ENCODE measurements around the gene RIMBP2.

The RIMBP2 gene

DNA sequence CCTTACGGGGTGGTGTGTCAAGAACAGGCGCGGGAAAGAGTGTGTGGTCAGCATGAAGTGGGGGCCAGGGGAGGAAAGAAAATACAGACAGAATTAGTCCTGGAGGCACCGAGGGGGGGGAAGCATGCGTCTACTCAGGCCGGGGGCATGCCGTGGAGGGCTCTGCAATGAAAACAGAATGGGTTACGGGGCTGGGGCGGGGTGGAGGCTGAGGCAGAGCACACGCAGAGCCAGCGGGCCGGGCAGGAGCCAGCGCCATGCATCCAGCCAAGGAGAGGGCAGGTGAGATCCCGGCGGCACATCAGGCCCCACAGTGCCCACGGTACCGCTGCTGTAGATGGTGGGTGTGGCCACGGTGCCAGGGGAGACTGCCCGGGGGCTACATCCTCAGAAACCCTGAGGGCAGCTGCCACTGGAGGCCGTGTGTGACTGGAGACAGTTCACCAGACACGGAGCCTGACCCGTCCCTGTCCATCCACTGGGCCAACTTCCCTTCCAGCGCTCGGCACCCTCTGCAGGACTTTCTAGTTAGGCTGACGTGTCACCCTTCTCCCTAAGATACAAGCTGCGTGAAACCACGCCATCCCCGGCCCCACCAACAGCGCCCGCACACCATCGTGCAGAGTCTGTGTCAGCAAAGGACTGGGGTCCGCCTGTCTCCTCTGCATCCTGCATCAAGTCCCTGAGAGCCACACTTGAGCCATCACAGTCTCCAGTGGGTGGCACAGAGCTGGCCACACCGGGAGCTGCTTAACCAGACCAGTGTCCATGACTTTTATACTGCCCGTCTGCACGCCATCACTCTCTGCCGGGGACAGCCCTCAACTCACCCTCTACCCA is 291.0 kb downstream of the RIMBP2 start:
- TF ChIP-seq, protein P1, sequence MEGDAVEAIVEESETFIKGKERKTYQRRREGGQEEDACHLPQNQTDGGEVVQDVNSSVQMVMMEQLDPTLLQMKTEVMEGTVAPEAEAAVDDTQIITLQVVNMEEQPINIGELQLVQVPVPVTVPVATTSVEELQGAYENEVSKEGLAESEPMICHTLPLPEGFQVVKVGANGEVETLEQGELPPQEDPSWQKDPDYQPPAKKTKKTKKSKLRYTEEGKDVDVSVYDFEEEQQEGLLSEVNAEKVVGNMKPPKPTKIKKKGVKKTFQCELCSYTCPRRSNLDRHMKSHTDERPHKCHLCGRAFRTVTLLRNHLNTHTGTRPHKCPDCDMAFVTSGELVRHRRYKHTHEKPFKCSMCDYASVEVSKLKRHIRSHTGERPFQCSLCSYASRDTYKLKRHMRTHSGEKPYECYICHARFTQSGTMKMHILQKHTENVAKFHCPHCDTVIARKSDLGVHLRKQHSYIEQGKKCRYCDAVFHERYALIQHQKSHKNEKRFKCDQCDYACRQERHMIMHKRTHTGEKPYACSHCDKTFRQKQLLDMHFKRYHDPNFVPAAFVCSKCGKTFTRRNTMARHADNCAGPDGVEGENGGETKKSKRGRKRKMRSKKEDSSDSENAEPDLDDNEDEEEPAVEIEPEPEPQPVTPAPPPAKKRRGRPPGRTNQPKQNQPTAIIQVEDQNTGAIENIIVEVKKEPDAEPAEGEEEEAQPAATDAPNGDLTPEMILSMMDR (IDR thresholded peaks at IDR 0.05; ENCODE audit: borderline replicate concordance, insufficient read depth, low read depth, low read length): no peak
- no peak overlapping the region for H3K4me3 ChIP-seq (ENCODE audit: low read depth, low read length)

GRCh38 chr12:130423991-130424857 is 291.9 kb downstream of the RIMBP2 start:
- no peak overlapping the region for H3K4me3 ChIP-seq (ENCODE audit: low read depth, low read length)
- TF ChIP-seq, protein P1 (IDR thresholded peaks at IDR 0.05; ENCODE audit: borderline replicate concordance, insufficient read depth, low read depth, low read length): no peak

- no peak overlapping the region for H3K4me3 ChIP-seq (ENCODE audit: low read depth, low read length)
- TF ChIP-seq, protein P1 (IDR thresholded peaks at IDR 0.05; ENCODE audit: borderline replicate concordance, insufficient read depth, low read depth, low read length): no peak
Measured at GRCh38 chr12:130423136-130423535, 293.0 kb downstream of the RIMBP2 start.

GRCh38 chr12:130422676-130423075 is 293.4 kb downstream of the RIMBP2 start:
- TF ChIP-seq, protein P1 (IDR thresholded peaks at IDR 0.05; ENCODE audit: borderline replicate concordance, insufficient read depth, low read depth, low read length): no peak
- H3K4me3 ChIP-seq (ENCODE audit: low read depth, low read length): no peak overlapping the region

- no peak overlapping the region for H3K4me3 ChIP-seq (ENCODE audit: low read depth, low read length)
- TF ChIP-seq, protein P1 (IDR thresholded peaks at IDR 0.05; ENCODE audit: borderline replicate concordance, insufficient read depth, low read depth, low read length): no peak
Measured at GRCh38 chr12:130421896-130422295, 294.2 kb downstream of the RIMBP2 start.

GRCh38 chr12:130420071-130420470 is 296.0 kb downstream of the RIMBP2 start:
- TF ChIP-seq, protein P1 (IDR thresholded peaks at IDR 0.05; ENCODE audit: borderline replicate concordance, insufficient read depth, low read depth, low read length): no peak

More at GRCh38 chr12:130420071-130420470, 296.0 kb downstream of the RIMBP2 start:
- H3K4me3 ChIP-seq (ENCODE audit: low read depth, low read length): no peak overlapping the region

Data from GM12875 (cell line).